Caco-2 (cell line): Measurements from ENCODE around the gene ARHGAP42. TPM values are rescaled to one million over a fixed set of nuclear protein-coding genes. Genes with fewer than 3 reads are reported as not detected.
A peak's percentile ranks its signal among the peaks of the same experiment; 100 is the strongest.

Experiments used
- BruUV-seq: library from RNA; stranded (reverse); fragments of 400-500 nt; replicated peaks from 2 replicates; lab custom pipeline; 2021; lab: Mats Ljungman, UMichigan
- CTCF ChIA-PET: fragments of 300-600 bp; sonication (Branson Sonifier 250); formaldehyde crosslinking; loops from one replicate; lab custom pipeline; 2022; ENCODE audit warnings: antibody characterized with exemption; lab: Charles Lee
- POLR2A ChIA-PET: fragments of 300-600 bp; sonication (Branson Sonifier 250); formaldehyde crosslinking; loops from one replicate; lab custom pipeline; 2022; ENCODE audit warnings: antibody characterized with exemption; lab: Charles Lee
- DNase-seq, 2 experiments: peaks; one replicate each; pipeline versions ENCODE4 v3.0.0 to v3.0.0-alpha.2; 2020 to 2022
- H3K27me3 ChIP-seq: replicated peaks from 2 replicates; pipeline ENCODE4 v1.6.0; 2011; ENCODE audit warnings: low read length; ENCODE audit not compliant: control insufficient read depth, insufficient read depth
- H3K36me3 ChIP-seq: 2 replicates; pipeline ENCODE4 v1.5.1; 2011; ENCODE audit warnings: low read length; ENCODE audit not compliant: control insufficient read depth, insufficient read depth
- H3K4me1 ChIP-seq: fragments of 250-450 bp; sonication (Bioruptor Pico); 2 replicates; pipeline ENCODE4 v1.5.1; 2020; ENCODE audit warnings: mild to moderate bottlenecking
- H3K4me3 ChIP-seq: 2 replicates; pipeline ENCODE4 v1.5.1; 2011; ENCODE audit warnings: low read depth, mild to moderate bottlenecking, control low read depth, low read length
- H3K9me3 ChIP-seq: fragments of 250-450 bp; sonication (Bioruptor Pico); 2 replicates; pipeline ENCODE4 v1.5.1; 2020; ENCODE audit warnings: mild to moderate bottlenecking, moderate library complexity
- H3K27ac Mint-ChIP-seq: one replicate; pipeline ENCODE4 v1.8.0; 2022; ENCODE audit warnings: mixed read lengths; ENCODE audit not compliant: unreplicated experiment
- H3K27me3 Mint-ChIP-seq: one replicate; pipeline ENCODE4 v1.8.0; 2022; ENCODE audit warnings: mixed read lengths; ENCODE audit not compliant: insufficient read depth, unreplicated experiment
- H3K36me3 Mint-ChIP-seq: one replicate; pipeline ENCODE4 v1.8.0; 2022; ENCODE audit warnings: mild to moderate bottlenecking, mixed read lengths; ENCODE audit not compliant: insufficient read depth, unreplicated experiment
- H3K4me1 Mint-ChIP-seq: one replicate; pipeline ENCODE4 v1.8.0; 2022; ENCODE audit warnings: low read depth, mixed read lengths; ENCODE audit not compliant: unreplicated experiment
- H3K4me3 Mint-ChIP-seq: one replicate; pipeline ENCODE4 v1.8.0; 2022; ENCODE audit warnings: mild to moderate bottlenecking, moderate library complexity, mixed read lengths; ENCODE audit not compliant: unreplicated experiment
- H3K9me3 Mint-ChIP-seq: one replicate; pipeline ENCODE4 v1.8.0; 2022; ENCODE audit warnings: mixed read lengths; ENCODE audit not compliant: unreplicated experiment
- CTCF ChIP-seq, 2 experiments: fragments of 200-600 bp in 1 of 2; IDR thresholded peaks; 1 replicate in 1 of 2; 2 replicates in 1 of 2; pipeline versions ENCODE4 v1.5.1 to v1.8.0; 2011 to 2022; ENCODE audit warnings: antibody characterized with exemption in 1 of 2, control low read depth in 1 of 2, inconsistent platforms in 1 of 2, low read depth in 1 of 2, low read length in 1 of 2, mild to moderate bottlenecking in 1 of 2, moderate library complexity in 1 of 2; ENCODE audit not compliant: insufficient read depth in 1 of 2, severe bottlenecking in 1 of 2, unreplicated experiment in 1 of 2
- intact Hi-C: fragments of 100-400 bp; cut with micrococcal nuclease; formaldehyde crosslinking; loops from one replicate; pipeline ENCODE4 v1.10.0; 2022; ENCODE audit not compliant: unreplicated experiment
- total RNA-seq: library from RNA; stranded (reverse); gene quantifications from 2 replicates; pipeline ENCODE4 v1.2.3, GENCODE V29; 2022

Gene ARHGAP42
- total RNA-seq, 1 experiment from 2014 or later, result 8.4 TPM

DNA sequence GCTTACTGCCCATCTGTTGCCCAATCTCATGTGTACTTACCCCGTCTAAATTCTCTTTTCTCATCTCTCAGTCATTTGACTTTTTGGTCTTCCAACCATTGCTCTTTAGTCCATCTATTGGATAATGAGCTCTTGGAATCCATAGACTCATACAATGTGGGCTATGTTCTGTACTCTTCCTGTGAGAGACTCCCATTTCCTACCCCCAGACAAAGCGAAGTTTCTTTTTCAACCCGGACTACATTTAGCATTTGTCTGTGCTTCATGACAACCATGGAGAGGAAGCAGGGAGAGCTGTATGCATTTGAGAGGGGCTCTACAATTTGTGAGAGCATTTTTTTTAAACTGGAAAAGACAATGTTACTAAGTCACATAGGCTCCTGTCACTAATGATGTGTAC lies 4.0 kb upstream of the ARHGAP42 start:
- H3K27me3 ChIP-seq, result no peaks in the 10 kb centered on the region
- no peaks in the 10 kb centered on the region for H3K27me3 Mint-ChIP-seq
- DNase-seq, result no peak
- H3K4me1 ChIP-seq, result no peaks in the 10 kb centered on the region; the same call in 1 of the 2 replicates
- H3K4me1 Mint-ChIP-seq, result peaks cover 14% of the 10 kb centered on the region
- POLR2A ChIA-PET, result no interaction called here
- no peak overlapping the region for H3K27ac Mint-ChIP-seq
- no peak for TF ChIP-seq CTCF (IDR thresholded peaks at IDR 0.05; ENCODE audit: insufficient read depth in 1 of 2, low read depth in 1 of 2, low read length in 1 of 2, severe bottlenecking in 1 of 2, unreplicated experiment in 1 of 2)
- H3K36me3 Mint-ChIP-seq, result no peaks in the 10 kb centered on the region
- CTCF ChIA-PET, result interaction anchor here (0.8 to 5.5 kb wide), 3 partner anchors 146 to 171 kb away, joined by 4 to 45 read pairs (median 4); no protein-coding TSS in a partner anchor
- intact Hi-C loops, result no loop called here
- no peaks in the 10 kb centered on the region for H3K9me3 Mint-ChIP-seq
- H3K9me3 ChIP-seq, result no peaks in the 10 kb centered on the region
- BruUV-seq, result no TSS peak
- no peak overlapping the region for H3K4me3 ChIP-seq
- no peaks in the 10 kb centered on the region for H3K36me3 ChIP-seq
- H3K4me3 Mint-ChIP-seq, result no peak overlapping the region

DNA sequence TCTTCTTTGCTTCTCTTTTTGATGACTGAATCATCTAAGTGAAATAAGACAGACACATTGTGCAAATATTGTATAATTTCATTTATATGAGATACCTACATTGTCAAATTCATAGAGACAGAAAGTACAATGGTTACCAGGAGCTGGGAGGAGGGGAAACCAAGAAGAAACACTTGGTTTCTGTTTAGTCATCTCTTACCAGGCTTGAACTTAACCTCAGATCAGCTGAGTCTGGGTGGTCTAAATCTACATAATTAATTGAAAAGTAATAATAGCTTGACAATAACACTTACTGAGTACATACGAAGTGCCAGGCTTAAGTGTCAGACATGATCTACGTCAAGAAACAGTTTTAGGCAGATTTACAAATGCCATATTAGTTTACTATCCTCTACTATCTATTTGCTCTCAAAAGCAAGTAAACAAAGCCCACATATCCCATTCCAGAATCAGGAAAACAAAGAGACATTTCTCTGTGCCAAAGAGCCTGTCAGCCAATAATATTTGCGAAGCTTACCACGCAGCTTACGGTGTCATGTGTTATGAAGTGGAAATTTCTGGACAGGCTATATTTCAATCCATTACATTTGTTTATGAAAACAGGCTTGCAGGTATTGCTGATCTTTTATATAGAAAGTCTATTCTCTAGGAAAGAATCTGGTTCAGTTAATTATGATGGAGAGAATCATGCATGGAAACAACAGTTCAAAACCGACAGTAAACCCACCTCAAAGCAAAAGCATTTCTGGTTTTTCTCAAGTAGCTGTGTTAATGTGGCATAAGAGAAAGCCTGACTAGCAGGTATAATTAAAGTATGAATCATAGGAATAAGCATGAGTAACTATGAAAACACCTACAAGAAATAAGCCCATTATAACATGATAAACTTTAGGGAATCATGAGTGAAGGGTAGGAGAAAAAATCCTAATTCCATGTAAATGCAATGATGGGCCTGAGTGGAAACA lies 2.7 kb upstream of the ARHGAP42 start:
- no peaks in the 10 kb centered on the region for H3K36me3 Mint-ChIP-seq
- no peak overlapping the region for H3K4me3 Mint-ChIP-seq
- H3K9me3 ChIP-seq, result no peaks in the 10 kb centered on the region
- BruUV-seq, result no TSS peak
- no peaks in the 10 kb centered on the region for H3K36me3 ChIP-seq
- H3K27ac Mint-ChIP-seq, result no peak overlapping the region
- DNase-seq, result no peak
- peaks cover 9% of the 10 kb centered on the region for H3K4me1 ChIP-seq
- H3K9me3 Mint-ChIP-seq, result no peaks in the 10 kb centered on the region
- TF ChIP-seq CTCF (IDR thresholded peaks at IDR 0.05; ENCODE audit: insufficient read depth in 1 of 2, low read depth in 1 of 2, low read length in 1 of 2, severe bottlenecking in 1 of 2, unreplicated experiment in 1 of 2), result no peak
- H3K4me1 Mint-ChIP-seq, result peaks cover 26% of the 10 kb centered on the region
- intact Hi-C loops, result no loop called here
- no peaks in the 10 kb centered on the region for H3K27me3 ChIP-seq
- H3K27me3 Mint-ChIP-seq, result no peaks in the 10 kb centered on the region
- no peak overlapping the region for H3K4me3 ChIP-seq
- ChIA-PET POLR2A (no interaction called here), CTCF (interaction anchor here (0.6 to 5.5 kb wide), 2 partner anchors 46 to 144 kb away, joined by 3 to 45 read pairs; no protein-coding TSS in a partner anchor)

GRCh38 chr11:100686476-100687053 lies 523 bp upstream of the ARHGAP42 start:
- H3K9me3 ChIP-seq, result no peaks in the 10 kb centered on the region
- H3K27ac Mint-ChIP-seq, result peak overlapping the region; percentile 89
- no peak for TF ChIP-seq CTCF (IDR thresholded peaks at IDR 0.05; ENCODE audit: insufficient read depth in 1 of 2, low read depth in 1 of 2, low read length in 1 of 2, severe bottlenecking in 1 of 2, unreplicated experiment in 1 of 2)
- ChIA-PET POLR2A (no interaction called here), CTCF (no interaction called here)
- H3K4me3 Mint-ChIP-seq, result peak overlapping the region; percentile 100
- H3K4me1 Mint-ChIP-seq, result peaks cover 22% of the 10 kb centered on the region
- H3K4me1 ChIP-seq, result peaks cover 9% of the 10 kb centered on the region
- BruUV-seq, result TSS peak; percentile 29
- no peaks in the 10 kb centered on the region for H3K36me3 ChIP-seq
- H3K4me3 ChIP-seq, result peak overlapping the region; percentile 85
- H3K9me3 Mint-ChIP-seq, result no peaks in the 10 kb centered on the region
- H3K36me3 Mint-ChIP-seq, result no peaks in the 10 kb centered on the region
- DNase-seq, result no peak
- no peaks in the 10 kb centered on the region for H3K27me3 ChIP-seq
- intact Hi-C loops, result loop anchor here (1.0 to 2.0 kb wide), 5 partner anchors 52 to 244 kb away; no protein-coding TSS in a partner anchor
- no peaks in the 10 kb centered on the region for H3K27me3 Mint-ChIP-seq
